ENCODE data around the gene TRIO. TPM values are rescaled to one million over a fixed set of nuclear protein-coding genes. Genes with fewer than 3 reads are reported as not detected.

TRIO gene
- polyA plus RNA-seq, 4 donors = 103 to 182 (median 111) TPM

GRCh38 chr5:14458414-14458813 lies 315.3 kb downstream of the TRIO start:
- no peak for DNase-seq (ENCODE audit: low read depth in 4 of 4, low spot score in 3 of 4)

- no peak for DNase-seq (ENCODE audit: low read depth in 4 of 4, low spot score in 3 of 4)
Measured at GRCh38 chr5:14460844-14461398, 317.8 kb downstream of the TRIO start.

- DNase-seq (ENCODE audit: low read depth in 4 of 4, low spot score in 3 of 4) = no peak
Measured at GRCh38 chr5:14462681-14463080, 319.5 kb downstream of the TRIO start.

- DNase-seq (ENCODE audit: low read depth in 4 of 4, low spot score in 3 of 4) = no peak
Measured at GRCh38 chr5:14463629-14464028, 320.5 kb downstream of the TRIO start.

GRCh38 chr5:14464096-14464495 lies 321.0 kb downstream of the TRIO start:
- DNase-seq (ENCODE audit: low read depth in 4 of 4, low spot score in 3 of 4) = no peak

GRCh38 chr5:14464671-14465070 lies 321.5 kb downstream of the TRIO start:
- DNase-seq (ENCODE audit: low read depth in 4 of 4, low spot score in 3 of 4) = no peak

GRCh38 chr5:14465116-14465515 lies 322.0 kb downstream of the TRIO start:
- no peak for DNase-seq (ENCODE audit: low read depth in 4 of 4, low spot score in 3 of 4)

- DNase-seq (ENCODE audit: low read depth in 4 of 4, low spot score in 3 of 4) = no peak
Measured at GRCh38 chr5:14465776-14466175, 322.6 kb downstream of the TRIO start.

GRCh38 chr5:14467251-14467650 lies 324.1 kb downstream of the TRIO start:
- DNase-seq (ENCODE audit: low read depth in 4 of 4, low spot score in 3 of 4) = no peak

- DNase-seq (ENCODE audit: low read depth in 4 of 4, low spot score in 3 of 4) = no peak
Measured at GRCh38 chr5:14467886-14468285, 324.7 kb downstream of the TRIO start.

GRCh38 chr5:14469551-14470377 lies 326.6 kb downstream of the TRIO start:
- DNase-seq (ENCODE audit: low read depth in 4 of 4, low spot score in 3 of 4) = no peak

GRCh38 chr5:14471507-14471906 lies 328.4 kb downstream of the TRIO start:
- DNase-seq (ENCODE audit: low read depth in 4 of 4, low spot score in 3 of 4) = no peak

GRCh38 chr5:14472986-14473567 lies 329.9 kb downstream of the TRIO start:
- DNase-seq (ENCODE audit: low read depth in 4 of 4, low spot score in 3 of 4) = no peak

GRCh38 chr5:14475045-14475444 lies 331.9 kb downstream of the TRIO start:
- no peak for DNase-seq (ENCODE audit: low read depth in 4 of 4, low spot score in 3 of 4)

- no peak for DNase-seq (ENCODE audit: low read depth in 4 of 4, low spot score in 3 of 4)
Measured at GRCh38 chr5:14476786-14477435, 333.8 kb downstream of the TRIO start.

- DNase-seq (ENCODE audit: low read depth in 4 of 4, low spot score in 3 of 4) = no peak
Measured at GRCh38 chr5:14479143-14479696, 336.1 kb downstream of the TRIO start.

- no peak for DNase-seq (ENCODE audit: low read depth in 4 of 4, low spot score in 3 of 4)
Measured at GRCh38 chr5:14481349-14481748, 338.2 kb downstream of the TRIO start.

GRCh38 chr5:14482085-14482484 lies 338.9 kb downstream of the TRIO start:
- DNase-seq (ENCODE audit: low read depth in 4 of 4, low spot score in 3 of 4) = no peak

- DNase-seq (ENCODE audit: low read depth in 4 of 4, low spot score in 3 of 4) = no peak
Measured at GRCh38 chr5:14483504-14484157, 340.5 kb downstream of the TRIO start.

- DNase-seq (ENCODE audit: low read depth in 4 of 4, low spot score in 3 of 4) = no peak
Measured at GRCh38 chr5:14486486-14486885, 343.3 kb downstream of the TRIO start.

Measured in left renal pelvis (tissue), 4 donors.